NCI-H146 (cell line): ENCODE measurements around the gene BBIP1.
"Not testable (repeated sequence)": the region's sequence is repeated elsewhere in the genome, so short reads cannot be mapped to it uniquely, and the experiment has no call there.

Experiments
- DNase-seq: peaks from one replicate; lab custom pipeline; 2025; lab: John Stamatoyannopoulos, UW

BBIP1 gene

GRCh38 chr10:110885932-110886674 is 32.9 kb downstream of the BBIP1 start:
- peak; percentile 14 for DNase-seq

GRCh38 chr10:110883924-110884323 is 35.1 kb downstream of the BBIP1 start:
- no peak for DNase-seq

- DNase-seq: no peak
Measured at GRCh38 chr10:110881905-110882304, 37.1 kb downstream of the BBIP1 start.

GRCh38 chr10:110881247-110881646 is 37.7 kb downstream of the BBIP1 start:
- no peak for DNase-seq

GRCh38 chr10:110880012-110880411 is 39.0 kb downstream of the BBIP1 start:
- DNase-seq: no peak

GRCh38 chr10:110876788-110877187 is 42.2 kb downstream of the BBIP1 start:
- DNase-seq: no peak

GRCh38 chr10:110876000-110876399 is 43.0 kb downstream of the BBIP1 start:
- no peak for DNase-seq

- DNase-seq: no peak
Measured at GRCh38 chr10:110873951-110874350, 45.0 kb downstream of the BBIP1 start.

GRCh38 chr10:110872984-110873923 is 45.7 kb downstream of the BBIP1 start:
- DNase-seq: no peak

GRCh38 chr10:110872145-110872983 is 46.6 kb downstream of the BBIP1 start:
- DNase-seq: peak; percentile 83

GRCh38 chr10:110871298-110872084 is 47.5 kb downstream of the BBIP1 start, which contains the start of gene PDCD4:
PDCD4 (plus strand) TSS chr10:110871928; CDS start chr10:110876028, 4,100 bp downstream.
- peak; percentile 98 for DNase-seq

- peak; percentile 8 for DNase-seq
Measured at GRCh38 chr10:110870823-110871297, 48.1 kb downstream of the BBIP1 start.

- no peak for DNase-seq
Measured at GRCh38 chr10:110868981-110869380, 50.0 kb downstream of the BBIP1 start.

GRCh38 chr10:110867807-110868465 is 51.0 kb downstream of the BBIP1 start:
- DNase-seq: no peak

- DNase-seq: not testable (repeated sequence)
Measured at GRCh38 chr10:110867011-110867806, 51.8 kb downstream of the BBIP1 start.

- DNase-seq: no peak
Measured at GRCh38 chr10:110865809-110866482, 53.0 kb downstream of the BBIP1 start.

GRCh38 chr10:110865186-110865808 is 53.7 kb downstream of the BBIP1 start:
- DNase-seq: no peak

GRCh38 chr10:110864662-110865140 is 54.3 kb downstream of the BBIP1 start:
- DNase-seq: no peak
